Measurements from ENCODE around the gene JAM2. TPM values are rescaled to one million over a fixed set of nuclear protein-coding genes. Genes with fewer than 3 reads are reported as not detected.

Gene JAM2
- total RNA-seq, 1 donor from 2014 or later: 0.64 TPM

DNA sequence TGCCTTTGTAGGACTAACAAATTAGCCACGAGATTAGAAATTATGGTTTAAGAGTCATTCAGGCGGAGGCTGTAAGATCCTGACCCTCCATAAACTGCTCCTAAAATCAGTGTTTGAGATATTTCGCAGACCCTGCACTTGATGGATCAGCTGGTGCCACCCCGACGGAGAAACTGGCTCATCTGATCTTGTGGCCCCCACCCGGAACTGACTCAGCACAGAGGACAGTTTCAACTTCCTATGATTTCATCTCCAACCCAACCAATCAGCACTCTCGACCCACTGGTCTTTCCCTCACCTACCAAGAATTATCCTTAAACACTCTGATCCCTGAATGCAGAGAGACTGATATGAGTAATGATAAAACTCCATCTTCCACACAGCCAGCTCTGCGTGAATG lies 3.7 kb upstream of the JAM2 start:
- no peaks in the 10 kb centered on the region for H3K36me3 Mint-ChIP-seq (ENCODE audit: low read depth)
- no peak overlapping the region for H3K27ac Mint-ChIP-seq
- H3K4me3 Mint-ChIP-seq (ENCODE audit: low read depth): no peak overlapping the region
- peaks cover 25% of the 10 kb centered on the region for H3K4me1 Mint-ChIP-seq (ENCODE audit: low read depth)
- peaks cover 3% of the 10 kb centered on the region for H3K9me3 Mint-ChIP-seq
- peaks cover 18% of the 10 kb centered on the region for H3K27me3 Mint-ChIP-seq (ENCODE audit: low read depth)
- intact Hi-C loops (cut with micrococcal nuclease): no loop called here
- DNase-seq (ENCODE audit: low spot score): no peak

DNA sequence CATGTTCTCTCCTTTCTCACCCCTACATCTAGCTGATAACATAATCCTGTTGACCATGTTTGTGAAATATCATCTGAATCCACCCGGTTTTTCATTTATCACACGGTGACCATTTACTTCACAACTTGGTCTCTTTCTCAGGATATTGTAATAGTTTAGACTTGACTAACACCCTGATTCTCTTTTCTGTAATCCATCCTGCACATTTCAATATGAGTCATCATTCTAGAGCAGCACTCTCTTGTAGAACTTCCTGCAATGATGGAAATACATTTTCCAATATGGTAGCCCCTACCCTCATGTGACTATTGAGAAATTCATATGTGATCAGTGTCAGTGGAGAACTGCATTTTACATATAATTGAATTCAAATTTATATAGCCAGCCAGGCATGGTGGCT lies 2.3 kb upstream of the JAM2 start:
- H3K27ac Mint-ChIP-seq: no peak overlapping the region
- H3K4me1 Mint-ChIP-seq (ENCODE audit: low read depth): peaks cover 31% of the 10 kb centered on the region
- no peak overlapping the region for H3K4me3 Mint-ChIP-seq (ENCODE audit: low read depth)
- no peaks in the 10 kb centered on the region for H3K36me3 Mint-ChIP-seq (ENCODE audit: low read depth)
- H3K9me3 Mint-ChIP-seq: peaks cover 3% of the 10 kb centered on the region
- intact Hi-C loops (cut with micrococcal nuclease): no loop called here
- peaks cover 30% of the 10 kb centered on the region for H3K27me3 Mint-ChIP-seq (ENCODE audit: low read depth)
- no peak for DNase-seq (ENCODE audit: low spot score)

DNA sequence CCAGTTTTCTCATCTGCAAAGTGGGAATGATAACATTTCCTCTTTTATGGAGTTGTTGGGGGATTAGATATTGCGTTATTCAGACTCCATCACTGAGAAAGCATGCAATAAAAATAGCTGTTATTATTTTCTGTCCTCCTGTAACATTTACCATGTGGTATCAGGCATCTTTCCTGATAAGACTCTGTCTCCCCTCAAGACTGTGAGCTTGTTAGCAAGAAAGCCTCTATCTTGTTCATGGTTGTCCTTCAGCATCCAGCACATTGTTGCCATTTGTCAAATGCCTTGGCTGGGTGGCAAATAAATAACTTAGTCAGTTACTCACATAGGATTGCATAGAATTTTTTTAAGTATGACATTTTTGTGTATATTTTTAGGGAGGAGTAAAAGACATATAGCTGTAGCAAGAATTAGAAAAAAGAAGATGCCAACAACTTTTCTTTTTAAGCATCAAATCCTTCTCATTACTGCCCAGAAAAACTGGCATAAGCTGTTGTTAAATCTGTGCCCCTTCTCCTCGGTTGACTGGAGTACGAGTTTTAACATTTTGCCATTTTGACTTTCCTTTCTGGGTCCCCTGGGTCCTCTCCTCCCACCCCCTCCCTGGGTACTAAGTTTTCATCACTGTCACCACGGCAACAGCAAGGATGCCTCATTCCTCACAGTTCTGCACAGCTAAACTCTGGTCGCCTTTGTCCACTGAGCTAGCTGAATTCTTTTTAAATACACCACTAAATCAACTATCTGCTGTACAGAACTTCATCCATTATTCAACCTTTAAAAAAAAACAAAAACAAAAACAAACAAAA lies 1.0 kb upstream of the JAM2 start:
- peaks cover 3% of the 10 kb centered on the region for H3K9me3 Mint-ChIP-seq
- peaks cover 35% of the 10 kb centered on the region for H3K27me3 Mint-ChIP-seq (ENCODE audit: low read depth)
- H3K36me3 Mint-ChIP-seq (ENCODE audit: low read depth): no peaks in the 10 kb centered on the region
- H3K27ac Mint-ChIP-seq: no peak overlapping the region
- H3K4me1 Mint-ChIP-seq (ENCODE audit: low read depth): peaks cover 31% of the 10 kb centered on the region
- DNase-seq (ENCODE audit: low spot score): no peak
- peak overlapping the region; percentile 63 for H3K4me3 Mint-ChIP-seq (ENCODE audit: low read depth)
- intact Hi-C loops (cut with micrococcal nuclease): no loop called here

DNA sequence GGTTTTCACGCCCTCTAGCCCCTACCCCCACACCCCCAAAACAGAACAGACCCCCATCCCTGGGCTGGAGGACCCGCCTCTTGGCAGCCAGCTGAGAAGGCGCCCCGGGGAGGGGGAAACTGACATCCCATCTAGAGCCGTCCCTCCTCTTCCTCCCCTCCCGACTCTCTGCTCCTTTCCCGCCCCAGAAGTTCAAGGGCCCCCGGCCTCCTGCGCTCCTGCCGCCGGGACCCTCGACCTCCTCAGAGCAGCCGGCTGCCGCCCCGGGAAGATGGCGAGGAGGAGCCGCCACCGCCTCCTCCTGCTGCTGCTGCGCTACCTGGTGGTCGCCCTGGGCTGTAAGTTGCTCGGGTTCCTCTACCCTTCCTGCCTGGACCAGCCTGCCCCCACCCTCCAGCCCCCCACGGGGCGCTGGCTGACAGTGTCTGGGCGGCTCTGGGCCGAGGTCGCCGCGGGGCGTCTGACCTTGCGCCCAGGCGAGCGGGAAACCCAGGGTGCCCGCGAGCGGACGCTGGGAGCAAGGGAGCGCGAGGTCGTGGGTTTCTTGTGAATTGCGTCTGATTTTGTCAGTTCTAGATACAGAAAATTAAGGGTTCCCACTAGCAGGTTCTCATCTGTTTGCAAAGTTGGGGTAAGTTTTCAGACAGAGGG lies 618 bp downstream of the JAM2 start:
- Mint-ChIP-seq H3K36me3 (ENCODE audit: low read depth) (no peaks in the 10 kb centered on the region), H3K9me3 (peaks cover 3% of the 10 kb centered on the region), H3K4me1 (ENCODE audit: low read depth) (peaks cover 31% of the 10 kb centered on the region), H3K4me3 (ENCODE audit: low read depth) (peak overlapping the region; percentile 63), H3K27me3 (ENCODE audit: low read depth) (peaks cover 35% of the 10 kb centered on the region), H3K27ac (no peak overlapping the region)
- peak; percentile 14 for DNase-seq (ENCODE audit: low spot score)
- intact Hi-C loops (cut with micrococcal nuclease): loop anchor here (1.0 kb wide), 1 partner anchor 31 kb away; no protein-coding TSS in a partner anchor

GRCh38 chr21:25640202-25640942 lies 1.3 kb downstream of the JAM2 start:
- intact Hi-C loops (cut with micrococcal nuclease): no loop called here
- H3K9me3 Mint-ChIP-seq: peaks cover 3% of the 10 kb centered on the region
- H3K4me1 Mint-ChIP-seq (ENCODE audit: low read depth): peaks cover 30% of the 10 kb centered on the region
- peak overlapping the region; percentile 63 for H3K4me3 Mint-ChIP-seq (ENCODE audit: low read depth)
- H3K27me3 Mint-ChIP-seq (ENCODE audit: low read depth): peaks cover 33% of the 10 kb centered on the region
- H3K36me3 Mint-ChIP-seq (ENCODE audit: low read depth): no peaks in the 10 kb centered on the region
- no peak for DNase-seq (ENCODE audit: low spot score)
- H3K27ac Mint-ChIP-seq: no peak overlapping the region

DNA sequence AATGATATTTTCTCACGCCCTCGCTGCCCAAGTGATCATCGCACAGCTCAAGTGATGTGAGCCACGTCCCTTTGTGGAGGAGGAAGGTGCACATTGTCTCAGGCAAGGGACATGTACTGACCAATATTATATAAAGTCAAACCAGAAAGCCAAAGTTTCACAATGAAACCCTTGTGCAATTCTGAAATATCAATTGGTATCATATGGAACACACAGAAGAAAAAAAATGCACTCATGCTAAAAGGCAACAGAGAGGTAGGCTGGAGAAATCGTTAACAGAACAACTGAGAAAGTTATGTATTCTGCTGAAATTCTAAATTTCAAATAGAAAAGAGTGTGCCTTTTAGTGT lies 1.9 kb downstream of the JAM2 start:
- peak overlapping the region; percentile 63 for H3K4me3 Mint-ChIP-seq (ENCODE audit: low read depth)

GRCh38 chr21:25643486-25643885 lies 4.4 kb downstream of the JAM2 start:
- DNase-seq (ENCODE audit: low spot score): no peak
- intact Hi-C loops (cut with micrococcal nuclease): no loop called here
- no peak overlapping the region for H3K27ac Mint-ChIP-seq
- H3K4me1 Mint-ChIP-seq (ENCODE audit: low read depth): peaks cover 15% of the 10 kb centered on the region
- no peak overlapping the region for H3K4me3 Mint-ChIP-seq (ENCODE audit: low read depth)
- no peaks in the 10 kb centered on the region for H3K36me3 Mint-ChIP-seq (ENCODE audit: low read depth)
- H3K27me3 Mint-ChIP-seq (ENCODE audit: low read depth): peaks cover 33% of the 10 kb centered on the region
- H3K9me3 Mint-ChIP-seq: no peaks in the 10 kb centered on the region

More for the DNA sequence above, 1.9 kb downstream of the JAM2 start:
- no peak overlapping the region for H3K27ac Mint-ChIP-seq
- DNase-seq (ENCODE audit: low spot score): no peak
- H3K36me3 Mint-ChIP-seq (ENCODE audit: low read depth): no peaks in the 10 kb centered on the region
- peaks cover 28% of the 10 kb centered on the region for H3K4me1 Mint-ChIP-seq (ENCODE audit: low read depth)
- peaks cover 33% of the 10 kb centered on the region for H3K27me3 Mint-ChIP-seq (ENCODE audit: low read depth)
- intact Hi-C loops (cut with micrococcal nuclease): no loop called here
- H3K9me3 Mint-ChIP-seq: peaks cover 3% of the 10 kb centered on the region

GRCh38 chr21:25646474-25646873 lies 7.4 kb downstream of the JAM2 start:
- H3K27me3 Mint-ChIP-seq (ENCODE audit: low read depth): peaks cover 17% of the 10 kb centered on the region
- H3K36me3 Mint-ChIP-seq (ENCODE audit: low read depth): no peaks in the 10 kb centered on the region
- no peaks in the 10 kb centered on the region for H3K4me1 Mint-ChIP-seq (ENCODE audit: low read depth)
- H3K9me3 Mint-ChIP-seq: no peaks in the 10 kb centered on the region
- no peak overlapping the region for H3K27ac Mint-ChIP-seq
- intact Hi-C loops (cut with micrococcal nuclease): no loop called here
- DNase-seq (ENCODE audit: low spot score): no peak
- H3K4me3 Mint-ChIP-seq (ENCODE audit: low read depth): no peak overlapping the region

DNA sequence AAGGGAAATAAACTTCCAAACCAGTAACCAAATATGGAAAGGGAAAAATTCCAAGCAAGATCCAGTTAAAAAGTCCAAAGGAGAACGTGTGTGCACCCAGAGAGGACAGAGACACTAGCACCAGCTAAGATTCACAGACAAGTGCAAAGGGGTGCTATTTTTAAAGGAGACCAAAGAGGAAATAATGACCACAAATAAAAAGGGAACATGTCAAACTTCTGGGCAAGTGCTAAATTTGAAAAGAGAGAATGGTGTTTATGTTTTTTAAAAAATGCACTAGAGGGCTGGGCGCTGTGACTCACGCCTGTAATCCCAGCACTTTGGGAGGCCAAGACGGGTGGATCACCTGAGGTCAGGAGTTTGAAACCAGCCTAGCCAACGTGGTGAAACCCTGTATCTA lies 8.6 kb downstream of the JAM2 start:
- intact Hi-C loops (cut with micrococcal nuclease): no loop called here
- Mint-ChIP-seq H3K4me1 (ENCODE audit: low read depth) (no peaks in the 10 kb centered on the region), H3K4me3 (ENCODE audit: low read depth) (no peak overlapping the region), H3K27ac (no peak overlapping the region), H3K9me3 (no peaks in the 10 kb centered on the region), H3K36me3 (ENCODE audit: low read depth) (no peaks in the 10 kb centered on the region), H3K27me3 (ENCODE audit: low read depth) (peaks cover 11% of the 10 kb centered on the region)
- DNase-seq (ENCODE audit: low spot score): no peak

DNA sequence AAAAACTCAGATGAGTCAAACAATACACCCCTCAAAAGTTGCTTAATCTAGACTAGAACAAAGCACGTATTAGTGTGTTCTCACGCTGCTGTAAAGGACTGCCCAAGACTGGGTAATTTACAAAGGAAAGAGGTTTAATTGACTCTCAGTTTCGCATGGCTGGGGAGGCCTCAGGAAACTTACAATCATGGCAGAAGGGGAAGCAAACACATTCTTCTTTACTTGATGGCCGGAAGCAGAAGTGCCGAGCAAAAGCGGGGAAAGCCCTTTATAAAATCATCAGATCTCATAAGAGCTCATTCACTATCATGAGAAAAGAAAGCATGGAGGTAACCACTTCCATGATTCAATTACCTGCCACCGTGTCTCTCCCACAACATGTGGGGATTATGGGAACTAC lies 10.1 kb downstream of the JAM2 start:
- H3K4me1 Mint-ChIP-seq (ENCODE audit: low read depth): no peaks in the 10 kb centered on the region
- H3K27me3 Mint-ChIP-seq (ENCODE audit: low read depth): peaks cover 15% of the 10 kb centered on the region
- H3K9me3 Mint-ChIP-seq: no peaks in the 10 kb centered on the region
- H3K4me3 Mint-ChIP-seq (ENCODE audit: low read depth): no peak overlapping the region
- no peak overlapping the region for H3K27ac Mint-ChIP-seq
- no peaks in the 10 kb centered on the region for H3K36me3 Mint-ChIP-seq (ENCODE audit: low read depth)
- intact Hi-C loops (cut with micrococcal nuclease): no loop called here
- DNase-seq (ENCODE audit: low spot score): no peak

GRCh38 chr21:25656412-25656811 lies 17.4 kb downstream of the JAM2 start:
- Mint-ChIP-seq H3K9me3 (no peaks in the 10 kb centered on the region), H3K4me1 (ENCODE audit: low read depth) (no peaks in the 10 kb centered on the region), H3K36me3 (ENCODE audit: low read depth) (no peaks in the 10 kb centered on the region), H3K4me3 (ENCODE audit: low read depth) (no peak overlapping the region), H3K27me3 (ENCODE audit: low read depth) (peaks cover 13% of the 10 kb centered on the region), H3K27ac (no peak overlapping the region)
- intact Hi-C loops (cut with micrococcal nuclease): no loop called here
- no peak for DNase-seq (ENCODE audit: low spot score)

- H3K4me1 Mint-ChIP-seq (ENCODE audit: low read depth): no peaks in the 10 kb centered on the region
- H3K4me3 Mint-ChIP-seq (ENCODE audit: low read depth): no peak overlapping the region
- peaks cover 12% of the 10 kb centered on the region for H3K27me3 Mint-ChIP-seq (ENCODE audit: low read depth)
- H3K36me3 Mint-ChIP-seq (ENCODE audit: low read depth): no peaks in the 10 kb centered on the region
- no peak for DNase-seq (ENCODE audit: low spot score)
- intact Hi-C loops (cut with micrococcal nuclease): no loop called here
- no peaks in the 10 kb centered on the region for H3K9me3 Mint-ChIP-seq
- H3K27ac Mint-ChIP-seq: no peak overlapping the region
Observed at GRCh38 chr21:25657140-25657539, 18.1 kb downstream of the JAM2 start.

All from activated T-helper 2 cell treated with anti-CD3 and anti-CD28 coated beads, Interferon-gamma antibody, Interleukin-2, Interleukin-4, amounts not matched to agents 10 μg/mL and 5 μg/mL and 100 μg/mL, durations not matched to agents 14 hours and 24 hours and 36 hours (primary cell).